ENCODE measurements around the gene MSANTD2. TPM values are rescaled to one million over a fixed set of nuclear protein-coding genes. Genes with fewer than 3 reads are reported as not detected.

Gene MSANTD2
- total and polyA plus RNA-seq, 4 donors: 1.6 to 7.7 (median 2.3) TPM

- Histone ChIP-seq H3K27me3 (ENCODE audit: control insufficient read depth in 4 of 4, insufficient read depth in 4 of 4, low read length in 3 of 4) (peaks cover 10 to 51% (median 25%) of the 10 kb centered on the region in 4 donors), H3K4me1 (ENCODE audit: control insufficient read depth in 4 of 4, insufficient read depth in 4 of 4, low read length in 3 of 4) (peaks cover 8 to 13% (median 12%) of the 10 kb centered on the region in 4 donors)
- 9% methylated on average over 20 of the region's 20 CpGs for WGBS
Measured at GRCh38 chr11:124839972-124840621, 39.9 kb upstream of the MSANTD2 start.

More at GRCh38 chr11:124839972-124840621, 39.9 kb upstream of the MSANTD2 start:
- Histone ChIP-seq H3K36me3 (ENCODE audit: control insufficient read depth in 4 of 4, insufficient read depth in 3 of 4, low read depth in 1 of 4, low read length in 3 of 4) (no peaks in the 10 kb centered on the region), H3K9ac (ENCODE audit: low read depth in 1 of 2, low read length in 2 of 2) (no peak overlapping the region), H3K9me3 (ENCODE audit: control insufficient read depth in 4 of 4, low read length in 3 of 4) (no peaks in the 10 kb centered on the region), H3K27ac (ENCODE audit: low read depth in 1 of 2, low read length in 2 of 2) (no peak overlapping the region), H3K4me3 (ENCODE audit: low read depth in 1 of 3, low read length in 3 of 3) (peak overlapping the region in 1 of 3 donors; percentile 48)
- TF ChIP-seq TAF1 (conservative IDR thresholded peaks at IDR 0.05) (no peak), HNF4A (conservative IDR thresholded peaks at IDR 0.05) (no peak), REST (IDR thresholded peaks at IDR 0.05) (no peak), ZBTB33 (IDR thresholded peaks at IDR 0.05) (no peak), NR2F2 (IDR thresholded peaks at IDR 0.05) (no peak), ATF3 (IDR thresholded peaks at IDR 0.05) (no peak), JUND (IDR thresholded peaks at IDR 0.05) (no peak), EGR1 (IDR thresholded peaks at IDR 0.05; ENCODE audit: low read depth in 2 of 2) (no peak), RAD21 (IDR thresholded peaks at IDR 0.05) (no peak), MAX (IDR thresholded peaks at IDR 0.05) (no peak)
- DNase-seq (ENCODE audit: low spot score): no peak

Measured in liver (tissue), 9 donors.